GM19467 (cell line): ENCODE data around the gene PFKFB3.
"Not testable (repeated sequence)": the region's sequence is repeated elsewhere in the genome, so short reads cannot be mapped to it uniquely, and the experiment has no call there.

Experiments used
- ATAC-seq: cut with Tn5 transposase; IDR thresholded peaks from one replicate; pipeline ENCODE4 v1.9.1; 2021; ENCODE audit warnings: mild to moderate bottlenecking, moderate library complexity; ENCODE audit not compliant: unreplicated experiment

The PFKFB3 gene

GRCh38 chr10:6233725-6234277 is 31.1 kb downstream of the PFKFB3 start:
- ATAC-seq = no peak

GRCh38 chr10:6234371-6234770 is 31.6 kb downstream of the PFKFB3 start:
- ATAC-seq = no peak

GRCh38 chr10:6236349-6237198 is 33.8 kb downstream of the PFKFB3 start:
- no peak for ATAC-seq

GRCh38 chr10:6237199-6237530 is 34.4 kb downstream of the PFKFB3 start:
- ATAC-seq = no peak

GRCh38 chr10:6238587-6239212 is 36.0 kb downstream of the PFKFB3 start:
- not testable (repeated sequence) for ATAC-seq

- ATAC-seq = no peak
Measured at GRCh38 chr10:6239213-6239991, 36.7 kb downstream of the PFKFB3 start.

GRCh38 chr10:6240254-6240653 is 37.5 kb downstream of the PFKFB3 start:
- ATAC-seq = no peak

GRCh38 chr10:6242089-6242488 is 39.4 kb downstream of the PFKFB3 start:
- no peak for ATAC-seq

GRCh38 chr10:6244510-6244909 is 41.8 kb downstream of the PFKFB3 start:
- no peak for ATAC-seq

- no peak for ATAC-seq
Measured at GRCh38 chr10:6247041-6247712, 44.4 kb downstream of the PFKFB3 start.

- ATAC-seq = not testable (repeated sequence)
Measured at GRCh38 chr10:6248908-6249307, 46.2 kb downstream of the PFKFB3 start.

- ATAC-seq = no peak
Measured at GRCh38 chr10:6249698-6250097, 47.0 kb downstream of the PFKFB3 start.

- no peak for ATAC-seq
Measured at GRCh38 chr10:6250745-6251144, 48.0 kb downstream of the PFKFB3 start.

- ATAC-seq = no peak
Measured at GRCh38 chr10:6254201-6254600, 51.5 kb downstream of the PFKFB3 start.

GRCh38 chr10:6255548-6256061 is 52.9 kb downstream of the PFKFB3 start:
- no peak for ATAC-seq

GRCh38 chr10:6256439-6256838 is 53.7 kb downstream of the PFKFB3 start:
- ATAC-seq = no peak

GRCh38 chr10:6259153-6259552 is 56.4 kb downstream of the PFKFB3 start:
- ATAC-seq = no peak

- ATAC-seq = no peak
Measured at GRCh38 chr10:6260843-6261242, 58.1 kb downstream of the PFKFB3 start.

GRCh38 chr10:6267941-6268340 is 65.2 kb downstream of the PFKFB3 start:
- ATAC-seq = no peak

GRCh38 chr10:6269432-6269831 is 66.7 kb downstream of the PFKFB3 start:
- no peak for ATAC-seq
